ENCODE results near the gene LSM3.

Gene LSM3

GRCh38 chr3:14158370-14158769, 20.2 kb upstream of the LSM3 start:
- DNase-seq: no peak

DNA sequence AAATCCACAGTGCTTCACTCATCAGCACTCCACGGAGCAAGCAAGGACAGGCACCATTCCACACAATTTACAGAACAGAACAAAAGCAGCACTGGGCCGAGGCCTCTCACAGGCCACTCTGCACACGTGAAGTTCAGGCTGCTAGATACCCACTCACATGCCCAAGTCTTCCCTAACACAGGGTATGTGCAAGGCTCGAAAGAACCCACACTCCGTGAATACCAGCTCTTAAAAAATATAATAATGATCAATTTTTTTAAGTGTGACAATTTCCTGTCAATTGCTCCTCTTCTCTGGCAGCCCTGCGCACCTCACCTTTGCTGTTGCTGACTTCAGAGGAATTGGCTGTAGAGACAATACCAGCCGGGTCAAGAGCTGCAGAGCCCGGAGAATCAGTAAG, 19.2 kb upstream of the LSM3 start:
- no peak for DNase-seq

DNA sequence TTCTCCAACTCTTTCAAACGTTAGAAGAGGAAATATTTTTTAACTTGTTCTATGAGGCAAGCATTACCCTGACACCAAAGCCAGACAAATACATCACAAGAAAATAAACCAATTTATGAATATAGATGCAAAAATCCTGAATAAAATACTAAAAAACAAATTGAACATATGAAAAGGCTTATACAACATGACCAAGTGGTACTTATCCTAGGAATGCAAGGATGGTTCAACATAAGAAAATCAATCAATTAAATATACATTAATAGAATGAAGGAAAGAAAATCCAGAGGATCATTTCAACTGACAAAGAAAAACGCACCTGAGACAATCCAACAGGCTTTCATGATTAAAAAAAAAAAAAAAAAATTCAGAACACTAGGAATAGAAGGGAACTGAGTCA, 17.3 kb upstream of the LSM3 start:
- no peak for DNase-seq

GRCh38 chr3:14162178-14162577, 16.4 kb upstream of the LSM3 start:
- DNase-seq: no peak

DNA sequence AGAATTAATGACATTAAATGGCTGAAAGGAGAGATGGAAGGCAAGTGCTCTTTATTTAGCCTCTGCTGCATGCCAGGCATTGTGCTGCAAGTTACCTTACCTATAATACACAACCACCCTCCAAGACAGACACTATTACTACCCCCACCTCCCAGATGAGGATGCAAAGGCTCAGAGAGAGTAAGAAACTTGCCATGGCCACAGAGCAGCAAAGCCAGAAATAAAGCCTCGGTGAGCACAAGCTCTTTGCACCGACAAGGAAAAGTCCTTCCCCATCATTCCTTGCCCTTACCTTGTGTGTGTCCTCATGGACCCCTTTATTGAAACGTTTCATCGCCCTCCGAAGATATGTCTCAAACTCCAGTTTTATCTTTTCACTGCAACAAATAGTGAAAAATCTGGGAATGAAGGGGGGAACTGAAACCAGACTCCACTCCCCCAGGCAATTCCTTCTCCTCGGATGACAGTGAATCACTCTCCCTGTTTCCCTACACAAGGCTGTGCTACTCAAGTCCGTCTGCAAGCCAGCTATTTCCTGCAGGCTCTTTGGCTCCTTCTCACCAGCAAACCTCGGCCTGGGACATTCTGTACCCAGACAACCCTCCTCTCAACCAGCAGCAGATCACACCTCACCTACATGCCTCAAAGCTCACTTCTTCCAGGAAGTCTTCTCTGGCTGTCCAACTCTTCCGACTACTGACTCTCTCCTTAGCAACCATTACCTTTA, 11.6 kb upstream of the LSM3 start:
- no peak for DNase-seq

GRCh38 chr3:14169435-14169834, 9.2 kb upstream of the LSM3 start:
- no peak for DNase-seq

DNA sequence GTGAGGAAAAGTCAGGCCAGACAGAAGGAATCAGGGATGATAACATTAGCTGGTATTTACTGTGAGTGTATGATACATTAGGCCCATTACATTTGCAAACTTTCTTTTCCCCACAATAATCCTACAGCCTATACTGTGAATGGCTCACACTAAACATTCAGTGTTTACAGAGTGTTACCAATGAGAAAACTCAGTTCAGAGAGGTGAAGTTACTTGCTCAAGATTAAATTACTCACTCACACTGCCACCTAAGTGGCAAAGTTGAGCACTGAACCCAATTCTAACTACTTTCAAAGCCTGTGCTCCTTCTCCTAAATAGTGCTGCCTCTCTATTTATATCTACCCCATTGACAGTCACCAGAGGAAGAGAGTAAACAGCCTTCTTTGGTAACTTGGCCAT, 8.7 kb upstream of the LSM3 start:
- DNase-seq: no peak

GRCh38 chr3:14170531-14171159, 8.0 kb upstream of the LSM3 start:
- no peak for DNase-seq

DNA sequence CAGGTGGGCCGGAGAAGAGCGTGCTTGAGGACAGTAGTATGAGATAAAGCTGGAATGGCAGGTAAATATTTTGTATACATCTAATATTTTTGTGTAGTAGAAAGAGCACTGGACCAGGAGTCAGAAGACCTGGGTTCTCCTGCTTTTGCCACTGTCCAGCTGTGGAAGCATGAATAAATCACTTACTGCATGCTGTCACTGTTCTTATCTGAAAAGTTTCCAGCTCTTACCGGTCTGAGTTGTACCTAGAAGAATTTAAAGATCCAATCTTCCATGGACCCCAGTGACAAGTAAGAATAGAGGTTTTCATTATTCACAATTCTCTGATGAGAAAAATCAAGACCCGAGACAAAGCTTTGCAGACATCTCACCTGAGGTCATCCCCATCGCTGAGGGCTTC, 6.1 kb upstream of the LSM3 start:
- DNase-seq: no peak

DNA sequence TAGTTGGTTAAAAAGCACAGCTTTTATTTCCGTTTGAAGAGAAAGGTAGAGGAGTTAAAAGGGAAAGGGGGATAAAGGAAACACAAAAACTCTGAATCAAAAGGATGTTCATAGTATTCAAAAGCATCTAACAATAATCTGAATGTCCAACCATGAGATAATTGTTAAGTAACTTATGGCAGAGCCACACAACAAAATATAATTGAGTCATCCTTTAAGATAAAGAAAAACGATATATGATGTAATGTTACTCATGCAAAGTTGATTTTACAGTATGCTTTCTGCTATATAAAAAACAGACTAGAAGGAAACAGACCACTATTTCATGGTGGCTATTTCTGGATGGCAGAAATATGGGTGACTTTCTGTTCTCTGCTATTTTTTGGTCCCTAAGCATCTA, 4.1 kb upstream of the LSM3 start:
- no peak for DNase-seq

GRCh38 chr3:14175383-14176037, 3.1 kb upstream of the LSM3 start:
- DNase-seq: peak; percentile 20 to 49

DNA sequence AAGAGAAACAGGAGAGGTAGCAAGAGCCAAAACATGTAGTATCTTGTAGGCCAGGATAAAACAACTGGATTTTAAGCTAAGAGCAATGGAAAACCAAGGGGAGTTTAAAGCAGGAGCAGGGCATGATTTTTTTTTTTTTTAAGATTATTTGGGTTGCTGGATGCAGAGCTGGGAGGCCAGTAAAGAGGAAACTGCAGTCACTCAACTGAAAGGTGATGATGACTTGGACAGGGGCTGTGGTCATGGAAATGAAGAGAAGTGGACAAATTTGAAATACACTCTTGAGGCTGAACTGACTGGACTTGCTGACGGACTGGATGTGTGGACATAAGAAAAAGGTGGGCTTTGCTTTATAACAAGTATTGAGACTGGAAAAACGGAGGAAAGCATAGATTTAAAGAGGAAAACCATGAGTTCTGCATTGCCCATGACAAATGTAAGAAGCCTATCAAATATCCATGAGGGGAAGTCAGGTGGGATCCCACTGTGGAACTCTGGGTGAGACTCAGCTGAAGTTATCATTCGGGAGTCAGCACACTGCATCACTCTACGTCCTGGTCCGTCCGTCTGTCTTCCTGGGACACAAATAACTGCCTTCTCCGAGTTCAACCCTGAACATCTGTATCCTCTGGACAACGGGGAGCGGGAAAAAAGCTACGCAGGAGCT, 904 bp upstream of the LSM3 start:
- no peak for DNase-seq

DNA sequence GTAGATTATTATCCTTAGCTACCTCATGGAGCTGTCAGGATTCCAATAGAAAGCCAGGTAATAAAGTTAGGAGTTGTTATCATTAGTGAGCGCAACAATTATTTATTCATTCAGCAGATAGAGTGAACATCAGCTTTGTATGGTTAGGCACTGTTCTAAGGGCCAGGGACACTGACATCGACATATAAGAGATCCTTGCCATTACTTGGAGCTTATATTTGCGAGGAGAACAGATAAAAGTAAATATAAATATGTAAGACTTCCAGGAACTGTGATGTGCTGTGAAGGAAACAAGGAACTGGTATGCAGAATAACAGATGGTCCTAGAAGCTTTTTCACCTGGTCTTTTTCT, 473 bp downstream of the LSM3 start:
- no peak for DNase-seq

DNA sequence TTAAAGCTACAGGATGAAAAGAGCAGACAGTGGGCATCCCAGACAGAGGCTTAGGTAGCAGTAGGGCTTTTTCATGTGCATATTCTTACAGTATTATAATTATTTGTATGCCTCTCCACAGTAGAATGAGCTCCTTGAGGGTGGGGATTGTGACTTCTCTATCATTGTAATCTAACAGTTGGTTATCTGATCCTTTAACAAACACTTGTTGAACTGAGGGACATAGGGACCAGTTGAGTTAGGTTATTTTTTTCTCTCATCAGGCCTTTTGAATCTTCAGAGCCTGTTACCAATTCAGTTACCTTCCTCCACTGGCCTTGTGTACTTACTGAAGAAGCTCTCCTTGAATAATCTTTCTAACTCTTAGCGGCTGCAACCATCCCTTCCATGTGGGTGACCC, 1.2 kb downstream of the LSM3 start:
- DNase-seq: no peak

- DNase-seq: no peak
Measured at GRCh38 chr3:14181253-14181652, 2.6 kb downstream of the LSM3 start.

- DNase-seq: no peak
Measured at GRCh38 chr3:14183015-14183577, 4.5 kb downstream of the LSM3 start.

GRCh38 chr3:14186854-14187458, 8.3 kb downstream of the LSM3 start:
- no peak for DNase-seq

DNA sequence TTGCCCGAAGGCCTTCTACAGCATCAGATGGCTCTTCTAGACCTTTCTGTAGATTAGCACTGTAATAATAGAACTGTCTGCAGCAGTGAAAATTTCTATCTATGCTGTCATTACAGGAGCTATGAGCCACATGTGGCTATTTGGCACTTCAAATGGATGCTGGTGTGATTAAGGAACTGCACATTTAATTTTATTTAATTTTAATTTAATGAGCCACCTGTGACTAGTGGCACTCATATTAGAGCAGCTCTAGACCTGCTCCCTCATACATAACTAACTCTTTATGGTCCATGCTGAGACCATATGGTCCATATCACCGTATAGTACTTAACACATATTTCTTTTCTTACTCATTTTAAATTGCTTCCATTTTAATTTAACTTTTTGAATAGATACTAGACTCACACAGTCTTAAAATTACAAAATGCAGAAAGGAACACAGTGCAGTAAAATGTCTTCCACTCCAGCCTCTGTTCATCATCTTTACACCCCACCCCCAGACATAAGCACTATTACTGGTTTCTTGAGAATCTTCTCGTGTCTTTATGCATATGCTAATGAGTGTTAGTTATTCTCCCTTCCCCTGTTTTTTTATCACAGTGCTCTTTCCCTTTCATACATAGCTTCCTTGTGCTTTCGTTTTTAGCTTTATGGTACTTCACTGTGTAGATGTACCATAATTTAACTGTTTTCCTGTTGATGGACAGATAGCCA, 9.6 kb downstream of the LSM3 start:
- no peak for DNase-seq

GRCh38 chr3:14194865-14195264, 16.2 kb downstream of the LSM3 start:
- no peak for DNase-seq

- DNase-seq: no peak
Measured at GRCh38 chr3:14199641-14200040, 21.0 kb downstream of the LSM3 start.

- DNase-seq: no peak
Measured at GRCh38 chr3:14200276-14200675, 21.7 kb downstream of the LSM3 start.

DNA sequence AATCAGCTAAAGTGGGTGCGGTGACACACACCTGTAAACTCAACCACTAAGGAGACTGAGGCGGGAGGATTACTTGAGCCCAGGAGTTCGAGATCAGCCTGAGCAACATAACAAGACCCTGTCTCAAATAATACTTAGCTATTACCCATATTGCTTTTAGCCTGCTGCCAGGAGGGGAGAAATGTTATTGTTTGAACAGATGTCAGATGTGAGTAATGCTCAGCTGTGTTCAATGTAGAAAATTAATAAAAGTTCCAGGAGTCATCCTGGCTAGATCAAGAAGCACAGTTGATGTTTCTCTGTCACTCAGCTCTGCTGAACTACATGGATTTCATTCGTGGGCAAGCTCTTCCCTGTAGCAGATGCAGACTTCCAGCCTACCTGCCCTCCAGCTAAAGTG, 22.2 kb downstream of the LSM3 start:
- DNase-seq: no peak

All from stimulated activated CD4-positive, alpha-beta T cell treated with anti-CD3 and anti-CD28 coated beads, Interleukin-2, amount 100 ng/mL, for 24 hours (primary cell).